Mesendoderm (in vitro differentiated cells): ENCODE data around the gene GRAMD2B.

Source experiments
- DNase-seq: peaks from one replicate; pipeline ENCODE4 v3.0.0; 2013
- H2AK5ac ChIP-seq: 2 replicates; pipeline ENCODE4 v1.6.1; 2013; ENCODE audit warnings: low read length, inconsistent platforms
- H2BK120ac ChIP-seq: 2 replicates; pipeline ENCODE4 v1.6.1; 2013; ENCODE audit warnings: low read depth, mild to moderate bottlenecking, low read length, moderate library complexity, mixed read lengths
- H2BK15ac ChIP-seq: replicated peaks from 2 replicates; pipeline ENCODE4 v1.6.1; 2013; ENCODE audit warnings: low read depth, mild to moderate bottlenecking, moderate library complexity
- H2BK5ac ChIP-seq: 2 replicates; pipeline ENCODE4 v1.6.1; 2013; ENCODE audit warnings: low read length, inconsistent platforms
- H3K18ac ChIP-seq: 2 replicates; pipeline ENCODE4 v1.6.1; 2013; ENCODE audit warnings: mild to moderate bottlenecking, low read length, mixed read lengths
- H3K23ac ChIP-seq: one replicate; pipeline ENCODE4 v1.6.1; 2013; ENCODE audit warnings: low read length
- H3K27ac ChIP-seq: 2 replicates; pipeline ENCODE4 v1.5.1; 2013; ENCODE audit warnings: low read depth, mild to moderate bottlenecking, inconsistent platforms, low read length, moderate library complexity
- H3K27me3 ChIP-seq: 2 replicates; pipeline ENCODE4 v1.6.1; 2013; ENCODE audit warnings: low read length, control low read depth, mild to moderate bottlenecking, inconsistent platforms; ENCODE audit not compliant: insufficient read depth, poor library complexity
- H3K36me3 ChIP-seq: 2 replicates; pipeline ENCODE4 v1.6.1; 2013; ENCODE audit warnings: low read length, inconsistent platforms; ENCODE audit not compliant: control insufficient read depth, insufficient read depth
- H3K4ac ChIP-seq: one replicate; pipeline ENCODE4 v1.6.1; 2013; ENCODE audit warnings: low read depth, mild to moderate bottlenecking, low read length, moderate library complexity
- H3K4me1 ChIP-seq: 2 replicates; pipeline ENCODE4 v1.6.1; 2013; ENCODE audit warnings: low read depth, low read length, inconsistent platforms; ENCODE audit not compliant: control insufficient read depth
- H3K4me2 ChIP-seq: 2 replicates; pipeline ENCODE4 v1.6.1; 2013; ENCODE audit warnings: low read length
- H3K4me3 ChIP-seq: 2 replicates; pipeline ENCODE4 v1.5.1; 2013; ENCODE audit warnings: mild to moderate bottlenecking, low read length
- H3K56ac ChIP-seq: one replicate; pipeline ENCODE4 v1.6.1; 2013; ENCODE audit warnings: low read length
- H3K79me1 ChIP-seq: 2 replicates; pipeline ENCODE4 v1.6.1; 2013; ENCODE audit warnings: low read length, inconsistent platforms
- H3K79me2 ChIP-seq: 2 replicates; pipeline ENCODE4 v1.6.1; 2013; ENCODE audit warnings: mild to moderate bottlenecking, low read length; ENCODE audit not compliant: control insufficient read depth, insufficient read depth
- H3K9ac ChIP-seq: 2 replicates; pipeline ENCODE4 v1.6.1; 2013; ENCODE audit warnings: low read length, inconsistent platforms
- H4K5ac ChIP-seq: one replicate; pipeline ENCODE4 v1.6.1; 2013; ENCODE audit warnings: low read length
- H4K8ac ChIP-seq: one replicate; pipeline ENCODE4 v1.6.1; 2013; ENCODE audit warnings: low read depth, mild to moderate bottlenecking, control low read depth, low read length, moderate library complexity
- WGBS: extraction: QIAGEN DNeasy Blood & Tissue Kit; methylation state at CpG from one replicate; pipeline ENCODE4 v1.1.7; 2013; ENCODE audit warnings: low lambda C conversion rate, missing lambda C conversion rate; ENCODE audit not compliant: insufficient coverage; ENCODE audit errors: extremely low coverage; 5-methylcytosine and 5-hydroxymethylcytosine counted together

The GRAMD2B gene

GRCh38 chr5:126535856-126536545 lies 112.8 kb downstream of the GRAMD2B start:
- Histone ChIP-seq H3K79me1 (no peaks in the 10 kb centered on the region), H3K4me3 (no peak overlapping the region), H4K8ac (no peak overlapping the region), H2AK5ac (no peak overlapping the region), H3K27me3 (no peaks in the 10 kb centered on the region), H2BK15ac (no peak overlapping the region), H3K4ac (no peak overlapping the region), H3K36me3 (no peaks in the 10 kb centered on the region), H3K56ac (no peak overlapping the region), H3K4me2 (no peak overlapping the region), H3K18ac (no peak overlapping the region), H3K79me2 (no peaks in the 10 kb centered on the region), H3K4me1 (no peaks in the 10 kb centered on the region), H2BK5ac (no peak overlapping the region), H3K27ac (no peak overlapping the region), H3K9ac (no peak overlapping the region), H2BK120ac (no peak overlapping the region), H3K23ac (no peak overlapping the region), H4K5ac (no peak overlapping the region)
- DNase-seq, result no peak
- no CpG with 5 or more reads among the region's 4 CpGs for WGBS

- no peaks in the 10 kb centered on the region for H3K4me1 ChIP-seq
- no peak overlapping the region for H3K9ac ChIP-seq
- no CpG with 5 or more reads among the region's 3 CpGs for WGBS
- H3K18ac ChIP-seq, result no peak overlapping the region
- no peak overlapping the region for H3K4ac ChIP-seq
- H2AK5ac ChIP-seq, result no peak overlapping the region
- H3K56ac ChIP-seq, result no peak overlapping the region
- DNase-seq, result no peak
- no peak overlapping the region for H4K5ac ChIP-seq
- H3K23ac ChIP-seq, result no peak overlapping the region
- no peaks in the 10 kb centered on the region for H3K79me1 ChIP-seq
- no peak overlapping the region for H2BK5ac ChIP-seq
- H3K36me3 ChIP-seq, result no peaks in the 10 kb centered on the region
- no peak overlapping the region for H3K4me3 ChIP-seq
- H3K79me2 ChIP-seq, result no peaks in the 10 kb centered on the region
- H3K27me3 ChIP-seq, result no peaks in the 10 kb centered on the region
- no peak overlapping the region for H4K8ac ChIP-seq
- H2BK120ac ChIP-seq, result no peak overlapping the region
- no peak overlapping the region for H3K4me2 ChIP-seq
- H3K27ac ChIP-seq, result no peak overlapping the region
- H2BK15ac ChIP-seq, result no peak overlapping the region
Measured at GRCh38 chr5:126536874-126537273, 113.7 kb downstream of the GRAMD2B start.

GRCh38 chr5:126538579-126538978 lies 115.4 kb downstream of the GRAMD2B start:
- H3K27ac ChIP-seq, result no peak overlapping the region
- no peak overlapping the region for H2BK5ac ChIP-seq
- H3K4me2 ChIP-seq, result no peak overlapping the region
- WGBS, result no CpG with 5 or more reads among the region's 1 CpG
- H3K27me3 ChIP-seq, result no peaks in the 10 kb centered on the region
- H2BK120ac ChIP-seq, result no peak overlapping the region
- no peak overlapping the region for H3K23ac ChIP-seq
- no peaks in the 10 kb centered on the region for H3K36me3 ChIP-seq
- no peak overlapping the region for H2AK5ac ChIP-seq
- H3K9ac ChIP-seq, result no peak overlapping the region
- no peaks in the 10 kb centered on the region for H3K79me1 ChIP-seq
- no peak overlapping the region for H3K4ac ChIP-seq
- H4K8ac ChIP-seq, result no peak overlapping the region
- H3K18ac ChIP-seq, result no peak overlapping the region
- H3K56ac ChIP-seq, result no peak overlapping the region
- no peak overlapping the region for H4K5ac ChIP-seq
- no peak overlapping the region for H3K4me3 ChIP-seq
- no peak overlapping the region for H2BK15ac ChIP-seq
- no peak for DNase-seq
- no peaks in the 10 kb centered on the region for H3K79me2 ChIP-seq
- H3K4me1 ChIP-seq, result no peaks in the 10 kb centered on the region

- Histone ChIP-seq H3K4me3 (no peak overlapping the region), H3K23ac (no peak overlapping the region), H3K18ac (no peak overlapping the region), H3K9ac (no peak overlapping the region), H3K4ac (no peak overlapping the region), H3K27ac (no peak overlapping the region), H2AK5ac (no peak overlapping the region), H3K4me1 (no peaks in the 10 kb centered on the region), H3K36me3 (no peaks in the 10 kb centered on the region), H3K27me3 (no peaks in the 10 kb centered on the region), H3K56ac (no peak overlapping the region), H2BK120ac (no peak overlapping the region), H3K79me2 (no peaks in the 10 kb centered on the region), H4K5ac (no peak overlapping the region), H3K4me2 (no peak overlapping the region), H3K79me1 (no peaks in the 10 kb centered on the region), H2BK15ac (no peak overlapping the region), H4K8ac (no peak overlapping the region), H2BK5ac (no peak overlapping the region)
- DNase-seq, result no peak
- no CpG with 5 or more reads among the region's 5 CpGs for WGBS
Measured at GRCh38 chr5:126540631-126541030, 117.4 kb downstream of the GRAMD2B start.

- H3K79me2 ChIP-seq, result no peaks in the 10 kb centered on the region
- H3K9ac ChIP-seq, result no peak overlapping the region
- H3K27me3 ChIP-seq, result no peaks in the 10 kb centered on the region
- no peak overlapping the region for H3K18ac ChIP-seq
- no peak overlapping the region for H3K23ac ChIP-seq
- no peak overlapping the region for H2BK120ac ChIP-seq
- H3K27ac ChIP-seq, result no peak overlapping the region
- no CpG with 5 or more reads among the region's 2 CpGs for WGBS
- H3K4me3 ChIP-seq, result no peak overlapping the region
- peaks cover 2% of the 10 kb centered on the region for H3K36me3 ChIP-seq
- H2BK15ac ChIP-seq, result no peak overlapping the region
- no peak overlapping the region for H3K56ac ChIP-seq
- no peaks in the 10 kb centered on the region for H3K79me1 ChIP-seq
- H3K4me1 ChIP-seq, result no peaks in the 10 kb centered on the region
- no peak for DNase-seq
- H2AK5ac ChIP-seq, result no peak overlapping the region
- no peak overlapping the region for H4K8ac ChIP-seq
- no peak overlapping the region for H2BK5ac ChIP-seq
- no peak overlapping the region for H3K4ac ChIP-seq
- no peak overlapping the region for H3K4me2 ChIP-seq
- H4K5ac ChIP-seq, result no peak overlapping the region
Measured at GRCh38 chr5:126542441-126542840, 119.2 kb downstream of the GRAMD2B start.

GRCh38 chr5:126543009-126543408 lies 119.8 kb downstream of the GRAMD2B start:
- no peak overlapping the region for H3K27ac ChIP-seq
- H3K4ac ChIP-seq, result no peak overlapping the region
- no peak overlapping the region for H3K9ac ChIP-seq
- no peak overlapping the region for H2BK15ac ChIP-seq
- H4K8ac ChIP-seq, result no peak overlapping the region
- no peaks in the 10 kb centered on the region for H3K27me3 ChIP-seq
- H3K56ac ChIP-seq, result no peak overlapping the region
- H3K23ac ChIP-seq, result no peak overlapping the region
- H2BK120ac ChIP-seq, result no peak overlapping the region
- H2AK5ac ChIP-seq, result no peak overlapping the region
- no peak overlapping the region for H3K4me2 ChIP-seq
- no CpG with 5 or more reads among the region's 1 CpG for WGBS
- H3K4me1 ChIP-seq, result no peaks in the 10 kb centered on the region
- H2BK5ac ChIP-seq, result no peak overlapping the region
- no peaks in the 10 kb centered on the region for H3K79me2 ChIP-seq
- no peak for DNase-seq
- no peaks in the 10 kb centered on the region for H3K79me1 ChIP-seq
- no peak overlapping the region for H3K4me3 ChIP-seq
- H3K18ac ChIP-seq, result no peak overlapping the region
- H4K5ac ChIP-seq, result no peak overlapping the region
- peaks cover 2% of the 10 kb centered on the region for H3K36me3 ChIP-seq
